ENCODE measurements around the gene RAET1L. TPM values are rescaled to one million over a fixed set of nuclear protein-coding genes. Genes with fewer than 3 reads are reported as not detected.
"Not testable (repeated sequence)": the region's sequence is repeated elsewhere in the genome, so short reads cannot be mapped to it uniquely, and the experiment has no call there.

Gene RAET1L
- total RNA-seq, 3 donors from 2014 or later: not detected

- no peak for DNase-seq (ENCODE audit: low spot score in 2 of 2)
- Histone ChIP-seq H3K36me3 (no peaks in the 10 kb centered on the region), H3K27me3 (no peaks in the 10 kb centered on the region), H3K4me1 (no peaks in the 10 kb centered on the region), H3K9me3 (no peaks in the 10 kb centered on the region), H3K27ac (peak overlapping the region in 1 of 2 donors; percentile 65), H3K4me3 (peak overlapping the region in 1 of 3 donors; percentile 71)
- TF ChIP-seq POLR2A (IDR thresholded peaks at IDR 0.05): no peak
- no peak for TF ChIP-seq POLR2AphosphoS5 (IDR thresholded peaks at IDR 0.05)
- TF ChIP-seq, protein P1, sequence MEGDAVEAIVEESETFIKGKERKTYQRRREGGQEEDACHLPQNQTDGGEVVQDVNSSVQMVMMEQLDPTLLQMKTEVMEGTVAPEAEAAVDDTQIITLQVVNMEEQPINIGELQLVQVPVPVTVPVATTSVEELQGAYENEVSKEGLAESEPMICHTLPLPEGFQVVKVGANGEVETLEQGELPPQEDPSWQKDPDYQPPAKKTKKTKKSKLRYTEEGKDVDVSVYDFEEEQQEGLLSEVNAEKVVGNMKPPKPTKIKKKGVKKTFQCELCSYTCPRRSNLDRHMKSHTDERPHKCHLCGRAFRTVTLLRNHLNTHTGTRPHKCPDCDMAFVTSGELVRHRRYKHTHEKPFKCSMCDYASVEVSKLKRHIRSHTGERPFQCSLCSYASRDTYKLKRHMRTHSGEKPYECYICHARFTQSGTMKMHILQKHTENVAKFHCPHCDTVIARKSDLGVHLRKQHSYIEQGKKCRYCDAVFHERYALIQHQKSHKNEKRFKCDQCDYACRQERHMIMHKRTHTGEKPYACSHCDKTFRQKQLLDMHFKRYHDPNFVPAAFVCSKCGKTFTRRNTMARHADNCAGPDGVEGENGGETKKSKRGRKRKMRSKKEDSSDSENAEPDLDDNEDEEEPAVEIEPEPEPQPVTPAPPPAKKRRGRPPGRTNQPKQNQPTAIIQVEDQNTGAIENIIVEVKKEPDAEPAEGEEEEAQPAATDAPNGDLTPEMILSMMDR (IDR thresholded peaks at IDR 0.05): no peak
- intact Hi-C loops (cut with DNase I; ENCODE audit: low total_unique reads): no loop called here
Observed at GRCh38 chr6:150069706-150070105, 44.4 kb upstream of the RAET1L start.

GRCh38 chr6:150068720-150069648 is 43.7 kb upstream of the RAET1L start, which contains the start of gene ULBP3:
Gene ULBP3, minus strand, starts transcription at chr6:150069121. Its CDS starts 55 bp downstream, at chr6:150069066.
- DNase-seq (ENCODE audit: low spot score in 2 of 2): peak; percentile 81 to 82
- no peaks in the 10 kb centered on the region for H3K4me1 ChIP-seq
- H3K9me3 ChIP-seq: no peaks in the 10 kb centered on the region
- H3K4me3 ChIP-seq: peak within 1 kb of the TSS; percentile 49 to 71 (median 70)
- H3K27me3 ChIP-seq: no peaks in the 10 kb centered on the region
- TF ChIP-seq POLR2A (IDR thresholded peaks at IDR 0.05): peak; percentile 28
- TF ChIP-seq POLR2AphosphoS5 (IDR thresholded peaks at IDR 0.05): peak in 1 of 3 donors; percentile 54
- TF ChIP-seq, protein P1 (IDR thresholded peaks at IDR 0.05): peak in 2 of 3 donors; percentile 27 to 39
- H3K36me3 ChIP-seq: no peaks in the 10 kb centered on the region
- H3K27ac ChIP-seq: peak within 1 kb of the TSS; percentile 33 to 65
- intact Hi-C loops (cut with DNase I; ENCODE audit: low total_unique reads): no loop called here

- H3K4me3 ChIP-seq: peak overlapping the region; percentile 49 to 71 (median 70)
- no peak for DNase-seq (ENCODE audit: low spot score in 2 of 2)
- intact Hi-C loops (cut with DNase I; ENCODE audit: low total_unique reads): no loop called here
Observed at GRCh38 chr6:150068151-150068550, 42.8 kb upstream of the RAET1L start.

DNA sequence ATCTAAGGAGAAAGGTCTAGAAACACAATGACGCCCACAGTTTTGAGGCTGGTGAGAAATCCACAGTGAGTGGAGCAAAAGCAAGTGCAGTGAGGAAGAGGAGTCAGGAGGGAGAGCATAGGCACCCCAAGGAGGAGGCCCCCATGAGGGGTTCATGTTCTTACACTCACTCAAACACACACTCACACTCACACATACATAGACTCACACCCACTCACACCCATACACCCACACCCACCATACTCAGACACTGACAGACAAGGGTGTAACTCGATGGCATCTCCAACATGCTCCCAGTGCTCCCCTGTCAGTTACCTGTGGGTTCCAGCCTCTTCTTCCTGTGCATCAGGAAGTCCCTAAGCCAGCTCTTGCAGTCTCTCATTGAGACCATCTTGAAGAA is 39.8 kb upstream of the RAET1L start:
- intact Hi-C loops (cut with DNase I; ENCODE audit: low total_unique reads): no loop called here
- no peaks in the 10 kb centered on the region for H3K36me3 ChIP-seq
- DNase-seq (ENCODE audit: low spot score in 2 of 2): no peak
- no peak for TF ChIP-seq POLR2AphosphoS5 (IDR thresholded peaks at IDR 0.05)
- TF ChIP-seq, protein P1 (IDR thresholded peaks at IDR 0.05): no peak
- TF ChIP-seq POLR2A (IDR thresholded peaks at IDR 0.05): no peak
- H3K27me3 ChIP-seq: no peaks in the 10 kb centered on the region
- no peak overlapping the region for H3K4me3 ChIP-seq
- H3K27ac ChIP-seq: no peak overlapping the region
- H3K9me3 ChIP-seq: no peaks in the 10 kb centered on the region
- H3K4me1 ChIP-seq: no peaks in the 10 kb centered on the region

More at GRCh38 chr6:150068151-150068550, 42.8 kb upstream of the RAET1L start:
- H3K27me3 ChIP-seq: no peaks in the 10 kb centered on the region
- H3K9me3 ChIP-seq: no peaks in the 10 kb centered on the region
- H3K27ac ChIP-seq: no peak overlapping the region
- no peak for TF ChIP-seq POLR2A (IDR thresholded peaks at IDR 0.05)
- no peaks in the 10 kb centered on the region for H3K36me3 ChIP-seq
- no peaks in the 10 kb centered on the region for H3K4me1 ChIP-seq

GRCh38 chr6:150063640-150064039 is 38.3 kb upstream of the RAET1L start:
- Histone ChIP-seq H3K9me3 (no peaks in the 10 kb centered on the region), H3K4me1 (no peaks in the 10 kb centered on the region), H3K27me3 (no peaks in the 10 kb centered on the region), H3K4me3 (no peak overlapping the region), H3K27ac (no peak overlapping the region), H3K36me3 (no peaks in the 10 kb centered on the region)
- DNase-seq (ENCODE audit: low spot score in 2 of 2): no peak
- intact Hi-C loops (cut with DNase I; ENCODE audit: low total_unique reads): no loop called here
- TF ChIP-seq, protein P1 (IDR thresholded peaks at IDR 0.05): no peak
- TF ChIP-seq POLR2A (IDR thresholded peaks at IDR 0.05) (no peak), POLR2AphosphoS5 (IDR thresholded peaks at IDR 0.05) (no peak)

- intact Hi-C loops (cut with DNase I; ENCODE audit: low total_unique reads): not testable (repeated sequence)
Observed at GRCh38 chr6:150059973-150060372, 34.6 kb upstream of the RAET1L start.

More at GRCh38 chr6:150059973-150060372, 34.6 kb upstream of the RAET1L start:
- not testable (repeated sequence) for DNase-seq (ENCODE audit: low spot score in 2 of 2); H3K27me3 ChIP-seq; H3K27ac ChIP-seq; H3K9me3 ChIP-seq; H3K4me1 ChIP-seq; H3K36me3 ChIP-seq; H3K4me3 ChIP-seq

Data from breast epithelium (tissue), 4 donors.